ENCODE results near the gene RANGAP1.

The RANGAP1 gene, protein sequence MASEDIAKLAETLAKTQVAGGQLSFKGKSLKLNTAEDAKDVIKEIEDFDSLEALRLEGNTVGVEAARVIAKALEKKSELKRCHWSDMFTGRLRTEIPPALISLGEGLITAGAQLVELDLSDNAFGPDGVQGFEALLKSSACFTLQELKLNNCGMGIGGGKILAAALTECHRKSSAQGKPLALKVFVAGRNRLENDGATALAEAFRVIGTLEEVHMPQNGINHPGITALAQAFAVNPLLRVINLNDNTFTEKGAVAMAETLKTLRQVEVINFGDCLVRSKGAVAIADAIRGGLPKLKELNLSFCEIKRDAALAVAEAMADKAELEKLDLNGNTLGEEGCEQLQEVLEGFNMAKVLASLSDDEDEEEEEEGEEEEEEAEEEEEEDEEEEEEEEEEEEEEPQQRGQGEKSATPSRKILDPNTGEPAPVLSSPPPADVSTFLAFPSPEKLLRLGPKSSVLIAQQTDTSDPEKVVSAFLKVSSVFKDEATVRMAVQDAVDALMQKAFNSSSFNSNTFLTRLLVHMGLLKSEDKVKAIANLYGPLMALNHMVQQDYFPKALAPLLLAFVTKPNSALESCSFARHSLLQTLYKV

DNA sequence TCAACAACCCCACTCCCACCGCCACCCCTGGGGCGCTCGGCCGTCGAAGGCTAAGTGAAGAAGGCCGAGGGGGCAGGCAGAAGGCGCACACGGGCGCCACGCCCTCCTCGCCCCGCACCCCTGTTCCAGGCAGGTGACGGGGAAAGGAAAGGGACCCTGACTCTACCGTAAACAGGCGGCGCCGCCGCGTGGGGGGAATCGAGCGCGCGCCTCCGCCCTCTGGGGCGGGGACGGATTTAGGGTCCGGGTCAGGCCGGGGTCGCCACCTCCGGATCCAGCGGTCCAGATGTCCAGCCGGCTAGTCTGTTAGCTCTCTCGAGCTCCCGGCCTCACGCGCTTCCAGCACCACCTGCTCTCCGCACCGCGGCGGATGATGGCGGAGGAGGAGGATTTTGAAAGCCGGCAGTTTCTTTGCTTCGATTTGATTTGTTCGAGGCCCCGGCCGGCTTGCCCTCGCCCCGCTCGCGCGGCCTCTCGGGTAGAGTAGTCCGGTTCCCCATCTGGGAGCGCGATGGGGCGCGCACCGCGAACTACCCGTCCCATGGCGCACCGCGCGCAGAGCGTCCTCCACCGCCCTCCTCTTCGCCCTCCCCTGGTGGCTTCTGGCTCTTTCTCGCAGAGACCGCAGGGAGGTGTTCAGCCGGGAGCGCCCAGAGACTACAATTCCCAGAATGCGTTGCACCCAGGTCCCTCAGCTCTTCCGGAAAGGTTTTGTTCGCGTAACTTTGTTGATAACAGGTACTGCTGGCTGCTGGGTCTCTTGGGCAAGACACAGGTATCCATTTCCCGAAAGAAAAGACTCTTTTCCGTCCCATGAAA, at the start of gene RANGAP1:
Gene RANGAP1 (minus strand): TSS at position 368 of the 819 bp plus-strand sequence. CDS start 5,143 bp downstream, outside the sequence.
- DNase-seq, result peak; percentile 92

DNA sequence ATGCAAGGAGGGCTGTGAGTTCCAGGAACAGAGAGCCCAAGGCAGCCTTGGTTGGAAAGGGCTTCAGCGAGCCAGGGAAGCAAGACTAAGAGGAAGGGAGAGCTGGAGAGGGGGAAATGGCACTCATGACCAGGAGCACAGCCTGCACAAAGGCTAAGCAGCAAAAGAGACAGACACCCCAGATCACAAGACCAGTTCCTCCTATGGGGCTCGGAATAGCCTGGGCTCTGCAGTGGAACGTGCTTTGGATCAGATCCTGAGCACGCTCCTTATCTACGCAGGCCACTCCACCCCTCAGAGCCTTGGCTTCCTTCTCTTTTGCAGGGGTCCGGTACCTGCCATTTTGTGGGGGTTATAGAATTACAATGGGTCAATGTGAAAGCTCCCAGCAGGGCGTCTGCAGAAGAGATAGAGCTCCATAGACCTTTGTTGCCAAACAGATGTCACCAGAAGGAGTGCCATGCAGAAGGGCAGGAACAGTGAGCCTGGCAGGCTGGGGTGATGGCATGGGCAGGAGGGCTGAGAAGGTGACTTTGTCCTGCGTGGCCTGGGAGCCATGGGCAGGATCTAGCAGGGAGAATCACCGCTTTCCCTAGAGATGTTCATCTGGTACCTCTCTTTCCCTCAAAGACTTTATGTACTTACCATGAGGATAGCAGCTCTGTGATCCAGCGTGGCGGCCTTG, 49.1 kb upstream of the RANGAP1 start:
- DNase-seq, result no peak

DNA sequence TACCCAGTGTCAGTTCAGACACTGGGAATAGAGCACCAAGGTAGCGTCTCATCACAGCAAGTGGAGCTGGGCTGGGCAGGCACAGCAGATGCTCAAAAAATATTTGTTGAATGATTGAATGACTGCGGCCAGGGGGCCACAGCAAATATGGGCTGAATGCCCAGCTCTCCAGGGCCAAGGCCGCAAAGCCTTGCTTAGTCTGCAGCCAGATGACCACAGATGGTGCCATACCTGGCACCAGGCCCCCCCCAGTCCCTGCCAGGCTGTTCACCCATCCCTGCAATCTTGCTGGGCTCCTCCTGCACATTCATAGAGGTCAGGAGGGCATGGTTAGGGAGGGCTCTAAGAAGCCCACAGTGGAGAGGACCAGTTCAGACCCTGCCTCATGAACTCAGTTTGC, 48.2 kb upstream of the RANGAP1 start:
- DNase-seq, result no peak

DNA sequence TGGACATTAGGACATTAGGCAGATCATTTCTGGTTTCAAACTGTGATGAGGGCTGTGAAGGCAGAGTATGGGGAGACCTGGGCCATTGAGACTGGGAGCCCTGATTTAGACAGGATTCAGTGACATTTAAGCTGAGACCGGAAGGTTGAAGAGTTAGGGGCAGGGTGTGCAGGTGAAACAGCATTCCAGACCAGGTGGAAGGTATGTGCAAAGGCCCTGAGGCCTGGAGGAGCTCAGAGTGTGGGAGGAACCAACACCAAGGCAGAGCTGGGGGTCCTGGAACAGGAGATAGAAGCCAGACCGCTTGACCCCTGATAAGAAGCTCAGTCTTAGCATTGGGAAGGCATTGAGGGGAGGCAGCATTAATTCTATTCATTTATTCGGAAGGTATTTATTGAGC, 47.8 kb upstream of the RANGAP1 start:
- no peak for DNase-seq

DNA sequence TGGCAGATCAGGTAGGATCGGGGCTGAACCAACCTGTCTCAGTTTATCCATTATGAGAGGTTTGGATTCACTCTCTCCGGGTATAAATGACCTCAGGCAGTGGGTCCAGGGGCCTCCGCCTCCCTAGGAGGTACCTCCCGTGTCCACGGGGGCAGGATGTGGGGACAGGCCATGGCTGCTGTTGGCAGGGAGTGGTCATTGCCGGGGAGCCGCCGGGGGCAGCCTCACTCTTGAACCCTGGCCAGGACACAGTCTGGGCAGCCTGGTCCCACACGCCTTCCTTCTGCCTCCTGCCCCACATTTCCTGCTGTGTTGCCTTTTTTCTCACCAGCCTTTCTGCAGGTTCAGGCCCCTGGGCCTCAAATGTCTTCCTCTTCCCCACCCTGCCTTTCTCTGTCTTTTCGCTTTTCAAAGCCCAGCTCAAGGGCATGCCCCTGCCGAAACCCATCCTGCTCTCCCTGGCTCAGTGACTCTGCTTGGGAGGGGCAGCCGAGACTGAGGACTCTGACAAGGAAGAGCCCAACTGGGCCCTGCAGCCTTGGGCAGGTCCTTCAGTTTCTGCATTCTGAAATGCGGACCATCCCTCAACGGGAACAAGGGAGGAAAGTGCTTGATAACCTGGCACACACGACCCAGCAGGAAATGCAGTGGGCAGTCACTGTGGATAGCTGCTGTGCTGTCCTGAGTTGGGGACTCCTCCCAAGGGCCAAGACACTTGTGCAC, 46.4 kb upstream of the RANGAP1 start:
- no peak for DNase-seq

DNA sequence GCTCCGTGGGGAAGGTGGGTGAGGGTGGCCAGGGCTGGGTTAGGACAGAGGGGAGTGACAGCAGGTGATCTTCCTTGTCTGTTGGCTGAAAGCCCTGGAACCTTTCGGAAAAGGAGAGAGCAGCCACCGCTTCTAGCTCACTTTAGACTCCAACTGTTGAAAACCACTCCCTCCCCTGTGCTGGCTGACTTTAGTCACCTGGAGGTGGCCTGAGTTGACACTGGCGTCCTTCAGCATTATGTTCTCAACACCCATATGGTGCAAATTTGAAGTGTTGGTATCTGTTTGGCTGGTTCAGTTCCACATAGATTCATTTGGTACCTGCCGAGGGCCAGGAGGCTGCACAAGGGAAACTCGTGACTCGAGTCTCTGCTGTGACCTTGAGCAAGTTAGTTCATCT, 44.2 kb upstream of the RANGAP1 start:
- DNase-seq, result no peak

DNA sequence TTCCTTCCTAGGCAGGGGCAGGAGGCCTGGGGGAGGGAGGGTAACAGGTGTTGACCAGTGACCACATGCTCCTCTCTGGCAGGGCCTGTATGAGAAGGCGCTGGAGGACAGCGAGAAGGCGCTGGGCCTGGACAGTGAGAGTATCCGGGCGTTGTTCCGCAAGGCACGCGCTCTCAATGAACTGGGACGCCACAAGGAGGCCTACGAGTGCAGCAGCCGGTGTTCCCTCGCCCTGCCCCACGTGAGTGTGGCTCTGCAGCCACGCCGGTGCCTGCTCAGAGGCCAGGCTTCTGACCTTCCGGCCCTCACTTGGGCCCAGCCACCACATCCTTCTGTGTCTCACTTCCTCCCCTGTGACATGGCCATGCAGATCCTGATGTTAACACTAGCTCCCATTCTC, 41.1 kb upstream of the RANGAP1 start:
- DNase-seq, result no peak

DNA sequence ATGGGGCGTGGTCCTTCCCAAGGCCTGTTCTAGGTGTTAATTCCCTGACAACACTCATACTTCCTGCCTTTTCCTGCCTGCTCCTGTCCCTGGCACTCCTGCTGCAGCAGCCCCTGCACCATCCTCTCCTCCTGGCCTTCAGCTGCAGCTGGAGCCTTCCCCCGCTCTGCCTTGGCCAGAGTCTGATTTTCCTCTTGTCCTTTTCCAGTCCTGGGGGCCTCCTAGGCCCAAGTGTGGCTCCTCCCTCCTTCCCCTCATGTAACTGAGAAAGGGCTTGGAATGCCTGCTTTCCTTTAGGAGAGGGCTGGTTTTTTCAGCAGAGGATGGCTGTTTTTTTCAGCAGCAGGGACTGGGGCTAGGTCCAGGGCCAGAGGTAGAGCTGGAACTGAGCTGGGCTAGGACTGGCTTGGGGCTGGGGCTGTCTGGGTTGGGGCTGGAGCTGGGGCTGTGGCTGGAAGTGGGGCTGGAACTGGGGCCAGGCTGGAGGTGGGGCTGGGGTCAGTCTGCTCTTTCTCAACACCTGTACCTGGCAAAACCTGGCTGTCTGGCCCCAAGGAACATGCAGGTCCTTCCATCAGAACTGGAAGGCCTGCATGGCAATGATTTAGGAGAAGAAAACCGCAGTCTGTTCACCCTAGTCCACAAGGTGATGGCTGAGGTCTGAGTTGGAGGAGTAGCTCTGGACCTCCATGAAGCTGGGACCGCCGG, 39.0 kb upstream of the RANGAP1 start:
- no peak for DNase-seq

DNA sequence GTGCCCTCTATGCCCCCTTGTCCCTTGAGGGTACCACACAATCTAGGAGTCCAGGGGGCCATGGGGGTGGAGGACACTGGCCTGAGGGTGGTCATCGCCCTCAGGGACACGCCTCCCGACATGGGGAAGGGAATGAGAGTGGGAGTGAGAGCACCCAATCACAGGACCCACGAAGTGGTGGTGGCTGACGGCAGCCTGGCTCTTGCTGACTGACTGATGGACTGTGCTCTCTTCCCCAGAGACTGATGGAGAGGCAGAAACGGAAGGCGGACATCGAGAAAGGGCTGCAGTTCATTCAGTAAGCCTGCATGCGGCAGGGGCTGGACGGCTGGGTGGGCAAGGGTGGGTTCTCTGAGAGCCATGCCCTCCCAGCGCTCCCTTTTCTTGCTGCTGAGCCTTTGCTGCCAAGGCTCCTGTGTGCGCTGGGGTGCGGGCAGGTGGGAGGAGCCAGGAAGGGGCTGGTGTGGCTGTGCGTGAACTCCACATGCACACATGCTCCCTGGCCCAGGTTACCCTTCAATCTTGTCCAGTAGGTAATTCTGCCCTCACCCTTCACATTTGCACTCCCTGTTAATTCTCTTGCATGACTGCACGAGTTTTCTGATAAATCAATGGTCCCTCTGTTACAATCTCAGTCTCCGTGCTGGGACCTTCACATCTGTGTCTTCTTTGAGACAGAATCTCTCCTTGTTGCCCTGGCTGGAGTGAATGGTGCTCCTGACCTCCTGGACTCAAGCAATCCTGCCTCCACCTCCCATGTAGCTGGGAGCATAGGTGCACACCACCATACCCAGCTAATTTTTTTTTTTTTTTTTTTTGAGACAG, 34.6 kb upstream of the RANGAP1 start:
- DNase-seq, result no peak

DNA sequence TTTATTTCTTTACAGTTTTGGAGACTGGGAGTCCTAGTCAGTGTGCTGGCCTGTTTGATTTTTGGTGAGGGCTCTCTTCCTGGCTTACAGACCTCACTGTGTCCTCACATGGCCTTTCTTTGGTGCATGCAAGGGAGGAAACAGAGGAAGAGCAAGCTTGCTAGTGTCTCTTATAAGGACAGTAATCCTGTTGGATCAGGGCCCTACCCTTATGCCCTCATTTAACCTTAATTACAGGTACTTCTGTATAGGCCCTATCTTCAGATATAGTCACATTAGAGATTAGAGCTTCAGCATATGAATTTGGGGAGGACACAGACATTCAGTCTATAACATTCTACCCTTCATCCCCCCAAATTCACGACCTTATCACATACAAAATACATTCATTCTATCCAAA, 29.6 kb upstream of the RANGAP1 start:
- no peak for DNase-seq

DNA sequence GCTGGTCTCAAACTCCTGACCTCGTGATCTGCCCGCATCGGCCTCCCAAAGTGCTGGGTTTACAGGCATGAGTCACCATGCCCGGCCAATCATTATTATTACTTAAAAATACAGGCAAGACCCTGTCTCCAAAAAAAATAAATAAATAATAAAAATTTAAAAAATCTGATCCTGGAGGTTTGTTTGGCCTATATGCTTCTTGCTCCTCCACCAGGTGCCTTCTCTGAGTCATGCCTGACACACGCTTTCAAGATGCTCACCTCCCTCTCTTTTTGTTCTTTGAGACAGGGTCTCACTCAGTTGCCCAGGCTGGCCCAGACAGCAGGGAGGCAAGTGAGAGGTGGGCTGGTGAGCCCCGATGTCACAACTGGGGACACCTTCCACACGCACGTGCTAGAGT, 28.8 kb upstream of the RANGAP1 start:
- DNase-seq, result no peak

DNA sequence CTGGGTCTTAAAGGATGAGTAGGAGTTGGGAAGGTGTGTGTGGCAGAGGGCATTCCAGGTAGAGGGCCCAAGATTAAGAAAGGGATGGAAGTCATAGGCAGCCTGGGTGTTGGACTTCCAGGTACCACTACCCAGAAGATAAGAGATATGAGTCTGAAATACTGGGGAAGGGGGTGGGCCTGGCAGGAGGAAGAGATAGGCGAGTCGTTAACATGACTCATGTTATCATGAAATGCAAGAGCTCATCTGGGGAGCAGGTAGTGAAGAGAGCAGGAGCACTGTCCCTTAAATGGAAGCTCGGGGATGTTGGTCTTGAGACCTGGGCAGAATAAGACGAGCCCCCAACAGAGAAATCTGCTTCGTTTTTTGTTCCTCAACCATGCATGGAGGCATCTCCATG, 25.5 kb upstream of the RANGAP1 start:
- no peak for DNase-seq

DNA sequence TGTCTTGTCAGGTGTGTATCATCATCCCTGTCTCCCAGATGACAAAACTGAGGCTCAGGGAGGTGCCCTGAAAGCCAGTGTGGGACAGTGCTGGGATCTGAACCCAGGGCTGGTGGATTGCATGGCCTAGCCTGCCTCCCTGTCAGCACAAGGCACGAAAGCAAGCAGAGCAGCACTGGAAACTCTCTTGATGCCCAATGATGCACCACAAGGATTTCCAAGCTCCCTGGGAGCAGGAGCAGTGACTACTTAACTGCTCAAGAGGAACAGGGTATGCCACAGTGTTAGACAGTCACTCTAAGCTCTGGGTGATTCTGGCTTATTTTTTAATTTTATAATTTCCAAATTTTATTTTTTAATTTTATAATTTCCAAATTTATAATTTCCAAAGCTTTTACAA, 24.3 kb upstream of the RANGAP1 start:
- no peak for DNase-seq

DNA sequence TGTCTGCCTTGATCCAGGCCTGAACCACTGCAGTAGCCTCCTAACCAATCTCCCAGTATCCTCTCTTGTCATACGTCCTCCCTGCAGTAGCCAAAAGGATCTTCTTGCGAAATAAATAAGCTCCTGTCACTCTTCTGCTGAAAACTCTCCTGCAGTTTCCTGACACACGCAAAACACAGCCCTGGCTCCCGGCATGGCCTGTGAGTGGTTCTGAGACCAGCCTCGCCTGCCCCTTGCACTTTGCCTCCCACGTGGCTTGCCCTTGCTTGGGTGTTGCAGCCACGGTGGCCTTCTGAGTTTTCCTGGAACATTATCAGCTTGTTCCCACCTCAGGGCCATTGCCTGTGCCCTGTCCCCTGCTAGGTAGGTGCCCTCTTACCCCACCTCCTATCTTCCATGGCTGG, 22.6 kb upstream of the RANGAP1 start:
- DNase-seq, result no peak

DNA sequence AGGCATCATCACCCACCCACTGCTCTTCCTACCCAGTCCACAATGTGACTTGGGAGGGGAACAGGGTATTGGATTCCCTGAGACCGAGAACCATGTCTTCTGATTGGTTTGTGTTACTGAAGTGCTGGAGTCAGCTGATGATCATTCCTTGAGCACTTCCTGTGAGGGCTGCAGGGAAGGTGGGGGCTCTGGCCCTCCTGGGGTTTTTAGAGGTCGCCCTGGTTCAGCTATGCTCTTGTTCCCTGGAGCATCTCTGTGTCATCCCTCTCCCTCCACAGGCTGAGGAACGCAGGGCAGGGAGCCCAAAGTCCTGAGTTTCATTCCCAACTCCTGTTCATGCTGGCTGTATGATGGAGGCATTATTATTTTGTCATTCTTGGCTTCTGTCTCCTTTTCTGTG, 22.1 kb upstream of the RANGAP1 start:
- no peak for DNase-seq

DNA sequence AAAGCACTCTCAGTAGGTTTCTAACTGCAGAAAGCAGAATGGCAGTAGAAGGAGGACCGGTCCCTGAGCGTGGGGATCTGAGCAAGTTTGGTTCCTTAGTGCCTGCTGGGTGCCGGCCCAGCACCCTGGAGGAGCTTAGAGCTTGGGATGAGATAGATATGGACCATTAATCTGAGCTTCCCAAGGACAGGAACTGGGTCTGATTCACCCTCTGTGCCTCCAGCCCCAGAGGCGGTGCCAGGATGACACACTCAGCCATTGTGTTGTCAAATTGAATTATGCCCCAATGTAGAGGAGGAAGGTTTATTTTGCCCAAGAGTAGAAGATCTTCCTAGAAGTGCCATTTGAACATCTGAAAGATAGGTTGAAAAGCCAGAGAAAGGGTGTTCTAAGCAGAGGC, 19.7 kb upstream of the RANGAP1 start:
- DNase-seq, result no peak

DNA sequence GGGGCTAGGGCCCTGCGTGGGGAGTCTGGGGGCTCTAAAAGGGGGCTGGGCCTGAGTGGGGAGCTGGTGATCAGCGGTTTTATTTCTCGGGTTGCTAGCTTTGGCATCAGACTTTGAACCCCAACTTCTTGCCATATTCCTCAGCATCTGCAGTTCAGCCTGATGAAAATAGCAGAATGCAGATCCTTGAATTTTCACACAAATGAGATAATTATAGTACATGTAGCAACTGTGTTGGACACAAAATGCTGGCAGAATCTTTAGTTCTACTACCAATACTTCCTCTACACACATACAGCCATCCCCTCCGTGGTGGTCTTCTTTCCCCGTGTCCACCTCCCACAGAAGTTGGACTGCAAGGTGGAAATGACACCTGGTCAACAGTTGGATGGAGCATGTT, 16.8 kb upstream of the RANGAP1 start:
- DNase-seq, result no peak

DNA sequence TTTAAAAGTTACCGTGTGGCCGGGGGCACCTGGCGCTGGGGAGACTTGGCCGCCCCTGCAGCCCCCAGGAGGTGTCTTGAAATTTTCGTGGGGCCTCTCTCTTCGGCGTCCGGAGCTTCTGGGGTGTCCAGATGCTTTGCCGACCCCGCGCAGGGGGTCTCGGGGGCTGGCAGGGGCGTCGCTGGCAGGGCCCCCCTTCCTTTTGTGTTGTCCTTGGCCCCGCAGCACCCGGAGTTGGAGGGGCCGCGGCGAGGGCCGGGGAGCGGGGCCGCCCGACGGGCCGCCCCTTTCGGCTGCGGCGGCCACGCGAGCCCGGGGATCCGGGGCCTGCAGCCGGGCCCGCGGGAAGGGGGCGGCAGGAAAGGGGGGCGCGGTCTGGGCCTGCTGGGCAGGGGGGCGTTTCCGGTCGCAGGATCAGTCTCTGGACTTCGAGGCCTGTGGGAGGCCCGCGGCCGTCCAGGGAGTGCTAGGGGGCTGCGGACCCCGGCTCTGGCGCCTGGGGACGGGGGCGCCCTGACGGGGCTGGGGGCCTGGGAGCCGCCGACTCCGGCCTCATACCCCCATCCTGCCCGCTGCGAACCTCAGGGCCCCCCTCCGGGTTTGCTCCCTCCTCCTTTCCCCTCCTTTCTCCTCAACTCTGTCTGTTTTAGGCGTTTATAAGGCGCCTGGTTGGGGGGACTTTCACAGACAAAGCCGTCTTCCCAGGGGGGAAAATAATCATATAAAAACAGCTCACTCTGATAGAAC, 16.2 kb upstream of the RANGAP1 start:
- no peak for DNase-seq

DNA sequence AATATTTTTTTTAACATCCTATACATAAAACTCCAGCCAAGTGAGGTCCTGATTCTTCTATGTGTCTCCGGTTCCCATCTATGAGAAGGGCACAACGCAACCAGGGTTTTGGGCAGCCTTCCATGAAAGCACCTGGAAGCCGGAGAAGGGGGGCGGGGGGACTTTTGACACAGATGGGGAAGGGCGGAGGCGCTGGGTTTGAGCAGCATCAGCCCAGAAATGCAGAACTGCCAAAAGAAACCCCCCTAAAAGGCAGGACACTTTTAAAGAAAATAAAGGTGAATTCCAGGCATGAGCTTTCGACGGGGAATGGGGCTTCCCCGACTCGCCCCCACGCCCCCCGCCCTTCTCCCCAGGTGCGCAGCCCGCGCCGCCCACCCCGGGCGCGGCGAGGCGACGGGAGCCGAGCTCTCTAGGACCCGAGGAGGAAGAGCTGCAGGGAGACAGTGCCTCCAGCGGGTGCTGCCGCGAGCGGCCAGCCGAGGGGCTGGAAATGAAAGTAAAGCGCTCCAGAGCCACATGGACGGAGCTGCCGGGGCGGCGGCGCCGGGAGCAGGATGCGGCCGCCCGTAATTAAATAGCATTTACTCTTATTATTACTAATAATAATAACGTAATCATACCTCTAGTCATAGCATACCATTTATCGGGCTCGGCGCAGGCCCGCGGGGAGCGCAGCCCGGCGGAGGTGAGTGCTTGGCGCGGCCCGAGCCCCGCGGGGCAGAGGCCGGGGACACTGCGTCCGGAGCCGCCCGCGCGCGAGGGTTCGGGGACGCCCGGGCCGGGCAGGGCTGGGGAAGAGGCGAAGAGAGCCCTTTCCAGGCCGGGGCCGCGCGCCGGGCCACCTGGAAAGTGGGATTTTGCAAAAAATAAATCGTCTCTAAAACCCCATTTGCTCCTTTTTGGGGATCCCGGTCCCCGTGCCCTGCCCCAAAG, 15.4 kb upstream of the RANGAP1 start, which contains the start of gene ZC3H7B:
Gene ZC3H7B (plus strand): TSS at position 441 of the 936 bp plus-strand sequence. CDS start 19,136 bp downstream, outside the sequence.
- peak; percentile 66 for DNase-seq

Data from NCI-H2107 (cell line).